IMR-90 (cell line): ENCODE results near the gene EIF4E1B. TPM values are rescaled to one million over a fixed set of nuclear protein-coding genes. Genes with fewer than 3 reads are reported as not detected.

ENCODE experiments used
- ATAC-seq: fragments of 200-7000 bp; cut with Tn5 transposase; 2 replicates; pipeline ENCODE4 v1.9.1; 2020; ENCODE audit warnings: low read depth, mild to moderate bottlenecking, moderate library complexity
- BruUV-seq: library from RNA; stranded (reverse); fragments of 400-500 nt; replicated peaks from 2 replicates; lab custom pipeline; 2021; lab: Mats Ljungman, UMichigan
- CTCF ChIA-PET: fragments of 300-600 bp; formaldehyde crosslinking; extraction: SDS; loops from one replicate; lab custom pipeline; 2021; ENCODE audit warnings: antibody characterized with exemption; lab: Yijun Ruan, JAX
- POLR2A ChIA-PET: fragments of 300-600 bp; sonication (Branson Sonifier 250); formaldehyde crosslinking; loops from one replicate; lab custom pipeline; 2022; ENCODE audit warnings: antibody characterized with exemption; ENCODE audit not compliant: unreplicated experiment; lab: Charles Lee
- DNase-seq: peaks from one replicate; pipeline ENCODE4 v3.0.0; 2013
- H2AFZ ChIP-seq: replicated peaks from 2 replicates; pipeline ENCODE3; 2013; ENCODE audit warnings: low read length, mild to moderate bottlenecking; ENCODE audit not compliant: poor library complexity
- H2AK5ac ChIP-seq: 2 replicates; pipeline ENCODE4 v1.6.1; 2013; ENCODE audit warnings: low read depth, low read length, inconsistent platforms
- H2AK9ac ChIP-seq: replicated peaks from 2 replicates; pipeline ENCODE3; 2013; ENCODE audit warnings: mild to moderate bottlenecking, low read depth, low read length, moderate library complexity; ENCODE audit not compliant: poor library complexity
- H2BK120ac ChIP-seq: 2 replicates; pipeline ENCODE4 v1.6.1; 2013; ENCODE audit warnings: low read depth, low read length, inconsistent platforms
- H2BK15ac ChIP-seq: 3 replicates; pipeline ENCODE4 v1.6.1; 2013; ENCODE audit warnings: low read depth, low read length, inconsistent platforms
- H2BK20ac ChIP-seq: 2 replicates; pipeline ENCODE4 v1.6.1; 2013; ENCODE audit warnings: low read depth, mild to moderate bottlenecking, inconsistent platforms, low read length, moderate library complexity
- H2BK5ac ChIP-seq: 2 replicates; pipeline ENCODE4 v1.6.1; 2013; ENCODE audit warnings: mild to moderate bottlenecking, low read depth, low read length, inconsistent platforms; ENCODE audit not compliant: poor library complexity, severe bottlenecking
- H3K14ac ChIP-seq: replicated peaks from 2 replicates; pipeline ENCODE4 v1.6.1; 2013; ENCODE audit warnings: low read depth, low read length, inconsistent platforms
- H3K18ac ChIP-seq: 2 replicates; pipeline ENCODE4 v1.6.1; 2013; ENCODE audit warnings: low read depth, low read length, control low read depth
- H3K23ac ChIP-seq: 2 replicates; pipeline ENCODE4 v1.6.1; 2013; ENCODE audit warnings: low read depth, low read length, inconsistent platforms
- H3K27ac ChIP-seq: 2 replicates; pipeline ENCODE4 v1.5.1; 2013; ENCODE audit warnings: mild to moderate bottlenecking, control low read depth, low read length; ENCODE audit not compliant: insufficient read depth
- H3K27me3 ChIP-seq: 2 replicates; pipeline ENCODE4 v1.6.1; 2013; ENCODE audit warnings: low read length; ENCODE audit not compliant: control insufficient read depth, insufficient read depth
- H3K36me3 ChIP-seq: 2 replicates; pipeline ENCODE4 v1.6.1; 2013; ENCODE audit warnings: low read length, mixed read lengths; ENCODE audit not compliant: control insufficient read depth, insufficient read depth
- H3K4ac ChIP-seq: 2 replicates; pipeline ENCODE4 v1.6.1; 2013; ENCODE audit warnings: low read depth, low read length, inconsistent platforms
- H3K4me1 ChIP-seq: 2 replicates; pipeline ENCODE4 v1.6.1; 2013; ENCODE audit warnings: low read length, mixed read lengths; ENCODE audit not compliant: control insufficient read depth, insufficient read depth
- H3K4me2 ChIP-seq: 2 replicates; pipeline ENCODE4 v1.6.1; 2013; ENCODE audit warnings: low read depth, mild to moderate bottlenecking, control low read depth, low read length, moderate library complexity
- H3K4me3 ChIP-seq: 2 replicates; pipeline ENCODE4 v1.5.1; 2013; ENCODE audit warnings: low read depth, mild to moderate bottlenecking, control low read depth, low read length, moderate library complexity; ENCODE audit not compliant: insufficient read depth
- H3K56ac ChIP-seq: 2 replicates; pipeline ENCODE4 v1.6.1; 2013; ENCODE audit warnings: low read length, inconsistent platforms; ENCODE audit not compliant: insufficient read depth; ENCODE audit errors: extremely low read depth
- H3K79me1 ChIP-seq, 2 experiments: 2 replicates each; pipeline ENCODE4 v1.6.1; 2013; ENCODE audit warnings: low read length in 2 of 2, inconsistent platforms in 1 of 2, low read depth in 1 of 2
- H3K9ac ChIP-seq: 2 replicates; pipeline ENCODE4 v1.6.1; 2013; ENCODE audit warnings: low read depth, low read length, control low read depth
- H3K9me1 ChIP-seq: 2 replicates; pipeline ENCODE4 v1.6.1; 2013; ENCODE audit warnings: low read length, inconsistent platforms; ENCODE audit not compliant: insufficient read depth
- H3K9me3 ChIP-seq: 2 replicates; pipeline ENCODE4 v1.6.1; 2013; ENCODE audit warnings: low read length; ENCODE audit not compliant: control insufficient read depth, insufficient read depth
- H4K20me1 ChIP-seq: 2 replicates; pipeline ENCODE4 v1.6.1; 2013; ENCODE audit warnings: low read length, inconsistent platforms; ENCODE audit not compliant: insufficient read depth
- H4K5ac ChIP-seq: 2 replicates; pipeline ENCODE4 v1.6.1; 2013; ENCODE audit warnings: mild to moderate bottlenecking, low read depth, low read length, control low read depth
- H4K8ac ChIP-seq, 2 experiments: 2 replicates each; pipeline ENCODE4 v1.6.1; 2013; ENCODE audit warnings: low read depth in 2 of 2, low read length in 2 of 2, control low read depth in 1 of 2, inconsistent platforms in 1 of 2
- H4K91ac ChIP-seq: 2 replicates; pipeline ENCODE4 v1.6.1; 2013; ENCODE audit warnings: low read depth, low read length, inconsistent platforms; ENCODE audit not compliant: insufficient read depth
- BHLHE40 ChIP-seq: fragments of 150-350 bp; IDR thresholded peaks from 2 replicates; pipeline ENCODE4 v1.6.1; 2016; ENCODE audit warnings: mild to moderate bottlenecking, low read depth, low read length
- CEBPB ChIP-seq: IDR thresholded peaks from 2 replicates; pipeline ENCODE4 v1.6.1; 2012; ENCODE audit warnings: low read depth, low read length, improper control_type of control experiment
- MAFK ChIP-seq: IDR thresholded peaks from 2 replicates; pipeline ENCODE4 v1.6.1; 2012; ENCODE audit warnings: low read depth, low read length, improper control_type of control experiment
- MXI1 ChIP-seq: IDR thresholded peaks from 2 replicates; pipeline ENCODE4 v1.6.1; 2012; ENCODE audit warnings: low read depth, mild to moderate bottlenecking, low read length, moderate library complexity, borderline replicate concordance
- NFE2L2 ChIP-seq: fragments of 150-350 bp; IDR thresholded peaks from 2 replicates; pipeline ENCODE4 v1.6.1; 2016; ENCODE audit warnings: low read depth, mild to moderate bottlenecking, low read length
- POLR2A ChIP-seq: IDR thresholded peaks from 2 replicates; pipeline ENCODE4 v1.6.1; 2012; ENCODE audit warnings: mild to moderate bottlenecking, low read depth, low read length
- RFX5 ChIP-seq: IDR thresholded peaks from 2 replicates; pipeline ENCODE4 v1.8.0; 2012; ENCODE audit warnings: low read depth, mild to moderate bottlenecking, low read length, moderate library complexity
- SMC3 ChIP-seq: fragments of 150-350 bp; IDR thresholded peaks from 2 replicates; pipeline ENCODE4 v1.6.1; 2016; ENCODE audit warnings: low read depth, mild to moderate bottlenecking, antibody characterized with exemption, low read length, moderate library complexity
- WGBS, 2 experiments: methylation state at CpG; one replicate each; pipeline versions ENCODE4 v1.1.5 to v1.1.7; 2013; ENCODE audit warnings: missing lambda C conversion rate in 2 of 2; ENCODE audit not compliant: insufficient read length in 1 of 2; ENCODE audit errors: extremely low coverage in 2 of 2; 5-methylcytosine and 5-hydroxymethylcytosine counted together
- dilution Hi-C: fragments of 300-500 bp; cut with HindIII; formaldehyde crosslinking; loops from one replicate; pipeline ENCODE4 v1.14.3; 2018; ENCODE audit warnings: low sequenced_read_pairs; ENCODE audit not compliant: unreplicated experiment
- in situ Hi-C: fragments of 300-500 bp; cut with MboI; formaldehyde crosslinking; loops from 3 replicates; pipeline ENCODE4 v1.14.3; 2019; ENCODE audit warnings: low sequenced_read_pairs, inconsistent platforms, mixed read lengths
- intact Hi-C: fragments of 100-400 bp; cut with micrococcal nuclease; formaldehyde crosslinking; loops from 2 replicates; pipeline ENCODE4 v1.10.0; 2022
- polyA plus RNA-seq, 3 experiments: library from polyadenylated mRNA; depleted of rRNA; stranded (reverse); fragments of >200 nt; gene quantifications; 2 replicates each; pipeline ENCODE4 v1.2.3, GENCODE V29; 2012; ENCODE audit warnings: low replicate concordance in 1 of 3
- total RNA-seq: library from RNA; depleted of rRNA; stranded (reverse); fragments of >200 nt; gene quantifications from 2 replicates; pipeline ENCODE4 v1.2.3, GENCODE V29; 2012

The EIF4E1B gene
- total and polyA plus RNA-seq, 2 of the 4 experiments (the other 2 are of a cell fraction): not detected

DNA sequence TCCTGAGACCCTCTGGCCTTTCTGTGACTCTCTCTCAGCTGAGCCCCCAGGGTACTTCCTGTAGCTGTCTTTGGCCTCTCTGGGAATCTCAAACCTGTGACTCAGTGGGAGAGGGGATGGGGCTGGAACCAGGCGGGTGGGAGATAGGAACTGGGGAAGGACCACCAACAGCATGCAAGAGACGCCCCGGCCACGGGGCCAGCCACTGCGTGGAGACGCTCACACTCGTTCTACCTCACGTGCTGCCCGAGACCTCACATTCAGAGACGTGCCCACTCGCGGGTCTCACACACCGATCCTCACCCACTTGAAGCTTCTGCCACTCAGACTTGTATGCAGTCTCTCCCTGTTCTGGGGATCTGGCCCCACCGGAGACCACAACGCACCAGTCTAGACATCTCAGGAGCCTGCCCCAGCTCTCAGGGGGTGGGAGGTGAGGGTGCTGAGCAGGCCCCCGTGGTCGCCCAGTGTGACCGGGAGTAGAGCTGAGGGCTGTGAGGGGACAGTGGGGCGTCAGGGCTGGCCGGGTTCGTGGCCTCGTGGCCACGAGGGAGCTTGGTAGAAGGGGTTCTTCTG is 34.3 kb upstream of the EIF4E1B start:
- no peak for TF ChIP-seq NFE2L2
- no peak for TF ChIP-seq MXI1
- TF ChIP-seq SMC3: no peak
- no peak for TF ChIP-seq CEBPB
- TF ChIP-seq POLR2A: no peak
- no peak for TF ChIP-seq RFX5
- no peak for TF ChIP-seq MAFK
- TF ChIP-seq BHLHE40: no peak
- DNase-seq (no peak), ATAC-seq (no peak)
- Histone ChIP-seq H3K4me1 (no peaks in the 10 kb centered on the region), H2BK15ac (no peak overlapping the region), H3K4me3 (no peak overlapping the region), H2BK120ac (no peak overlapping the region), H2AFZ (no peak overlapping the region), H3K79me1 (no peaks in the 10 kb centered on the region), H3K18ac (no peak overlapping the region), H4K20me1 (no peaks in the 10 kb centered on the region), H3K27me3 (no peaks in the 10 kb centered on the region), H2BK20ac (no peak overlapping the region), H4K8ac (no peak overlapping the region), H3K36me3 (no peaks in the 10 kb centered on the region; the same call in 1 of the 2 replicates), H3K4me2 (no peak overlapping the region), H2BK5ac (no peak overlapping the region), H3K27ac (no peak overlapping the region), H3K9ac (no peak overlapping the region), H3K14ac (no peak overlapping the region), H3K9me3 (no peaks in the 10 kb centered on the region), H3K4ac (no peak overlapping the region), H4K5ac (no peak overlapping the region), H3K23ac (no peak overlapping the region), H3K9me1 (no peaks in the 10 kb centered on the region), H2AK9ac (no peak overlapping the region), H4K91ac (no peak overlapping the region), H3K56ac (no peak overlapping the region), H2AK5ac (no peak overlapping the region)
- in situ Hi-C loops (no loop called here), dilution Hi-C loops (no loop called here), intact Hi-C loops (no loop called here)
- BruUV-seq: no TSS peak
- WGBS, 2 experiments: 100% methylated on average over 7 of the region's 23 CpGs; no CpG with 5 or more reads in 1 of the 2 experiments
- ChIA-PET CTCF (no interaction called here), POLR2A (no interaction called here)
